ENCODE measurements around the gene PTTG1IP. TPM values are rescaled to one million over a fixed set of nuclear protein-coding genes. Genes with fewer than 3 reads are reported as not detected.

The PTTG1IP gene
- total RNA-seq, 1 donor: 245 TPM

DNA sequence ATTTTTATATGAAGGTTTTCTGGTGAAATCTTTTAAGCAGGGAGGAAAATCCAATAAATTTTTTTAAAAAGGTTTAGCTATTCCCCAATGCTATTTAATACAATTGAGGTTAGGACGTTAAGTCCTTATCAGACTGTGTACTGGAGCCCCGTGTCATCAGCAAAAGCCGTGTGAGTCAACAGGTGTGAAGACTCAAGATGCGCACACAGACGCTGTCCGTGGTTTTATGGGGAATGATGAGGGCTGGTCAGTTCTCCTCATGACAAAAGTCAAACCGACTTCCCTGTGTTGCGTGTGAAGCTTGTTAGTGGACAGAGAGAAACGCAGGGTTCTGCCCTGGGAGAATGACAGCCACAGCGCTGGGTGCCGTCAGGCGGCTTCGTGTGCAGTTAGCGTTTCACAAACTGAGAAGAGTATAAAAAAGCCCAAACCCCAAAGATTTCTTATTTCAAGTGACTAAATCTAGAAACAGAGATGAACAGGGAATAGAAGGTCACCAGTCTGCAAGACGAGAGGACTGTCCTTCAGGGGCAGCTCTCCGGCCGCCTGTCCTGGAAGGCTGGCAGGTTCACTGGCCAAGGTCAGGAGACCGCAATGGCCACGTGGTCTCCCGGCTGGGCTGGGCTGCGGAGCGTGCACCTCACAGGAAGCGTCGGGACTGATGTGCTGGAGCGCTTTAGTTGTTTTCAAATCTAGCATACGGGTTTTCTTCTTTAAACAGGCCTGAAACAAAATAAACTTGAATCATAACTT is 22.4 kb downstream of the PTTG1IP start:
- TF ChIP-seq, protein P1, sequence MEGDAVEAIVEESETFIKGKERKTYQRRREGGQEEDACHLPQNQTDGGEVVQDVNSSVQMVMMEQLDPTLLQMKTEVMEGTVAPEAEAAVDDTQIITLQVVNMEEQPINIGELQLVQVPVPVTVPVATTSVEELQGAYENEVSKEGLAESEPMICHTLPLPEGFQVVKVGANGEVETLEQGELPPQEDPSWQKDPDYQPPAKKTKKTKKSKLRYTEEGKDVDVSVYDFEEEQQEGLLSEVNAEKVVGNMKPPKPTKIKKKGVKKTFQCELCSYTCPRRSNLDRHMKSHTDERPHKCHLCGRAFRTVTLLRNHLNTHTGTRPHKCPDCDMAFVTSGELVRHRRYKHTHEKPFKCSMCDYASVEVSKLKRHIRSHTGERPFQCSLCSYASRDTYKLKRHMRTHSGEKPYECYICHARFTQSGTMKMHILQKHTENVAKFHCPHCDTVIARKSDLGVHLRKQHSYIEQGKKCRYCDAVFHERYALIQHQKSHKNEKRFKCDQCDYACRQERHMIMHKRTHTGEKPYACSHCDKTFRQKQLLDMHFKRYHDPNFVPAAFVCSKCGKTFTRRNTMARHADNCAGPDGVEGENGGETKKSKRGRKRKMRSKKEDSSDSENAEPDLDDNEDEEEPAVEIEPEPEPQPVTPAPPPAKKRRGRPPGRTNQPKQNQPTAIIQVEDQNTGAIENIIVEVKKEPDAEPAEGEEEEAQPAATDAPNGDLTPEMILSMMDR (IDR thresholded peaks at IDR 0.05; ENCODE audit: insufficient read depth, low read depth, low read length): no peak
- DNase-seq (ENCODE audit: low read depth): no peak
- no peak overlapping the region for H3K4me3 ChIP-seq (ENCODE audit: low read depth, low read length)

DNA sequence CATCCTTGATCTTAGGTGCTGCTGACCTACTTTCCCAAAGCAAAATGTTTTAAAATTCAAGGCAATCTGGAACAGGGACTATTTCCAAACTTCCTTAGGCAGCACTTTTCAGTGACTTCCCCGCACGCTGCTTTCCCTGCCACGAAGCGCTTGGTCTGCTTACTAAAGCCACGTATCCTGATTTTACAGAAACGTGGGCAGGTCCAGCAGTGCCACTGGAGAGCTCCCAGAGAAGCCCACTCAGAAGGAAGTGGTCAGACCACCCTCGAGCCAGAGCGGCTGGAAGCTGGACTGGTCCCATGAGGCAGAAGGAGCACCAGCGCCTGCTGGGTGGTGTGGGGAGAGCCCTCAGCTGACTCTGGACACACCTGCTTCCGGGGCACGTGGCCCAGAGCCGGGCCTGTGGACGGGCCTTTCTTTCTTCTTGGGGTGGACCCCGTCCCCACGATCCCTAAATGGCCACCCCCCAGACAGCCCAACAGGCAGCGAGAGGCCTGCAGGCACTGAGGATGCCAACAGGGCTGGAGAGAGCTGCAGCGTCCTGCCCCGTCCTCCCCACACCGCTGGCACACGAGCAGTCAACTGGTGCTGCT is 23.2 kb downstream of the PTTG1IP start:
- TF ChIP-seq, protein P1 (IDR thresholded peaks at IDR 0.05; ENCODE audit: insufficient read depth, low read depth, low read length): no peak
- no peak overlapping the region for H3K4me3 ChIP-seq (ENCODE audit: low read depth, low read length)
- DNase-seq (ENCODE audit: low read depth): no peak

DNA sequence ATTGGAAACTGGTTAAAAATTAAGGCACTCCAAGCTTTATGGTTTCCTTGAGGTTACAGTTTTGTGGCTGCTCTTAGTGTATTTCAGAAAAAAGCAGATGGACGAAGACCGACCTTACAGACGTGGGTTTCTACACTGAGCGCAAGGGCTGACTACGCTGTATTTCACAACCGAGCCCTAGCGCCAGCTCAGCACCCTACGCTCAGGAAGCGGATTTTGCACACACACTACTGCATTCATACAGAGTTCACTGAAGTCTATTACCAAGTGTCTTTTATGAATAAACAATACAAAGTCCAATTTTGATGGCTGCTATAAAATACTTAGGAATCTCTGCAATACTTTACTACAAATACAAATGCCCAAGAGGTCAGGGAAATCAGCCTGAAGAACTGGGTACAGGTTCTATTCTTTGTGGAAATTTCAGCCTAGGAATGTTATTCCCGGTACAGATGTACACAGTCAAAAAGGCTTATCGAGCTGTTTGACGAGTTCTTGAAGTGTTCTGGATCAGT is 23.8 kb downstream of the PTTG1IP start:
- TF ChIP-seq, protein P1 (IDR thresholded peaks at IDR 0.05; ENCODE audit: insufficient read depth, low read depth, low read length): no peak
- DNase-seq (ENCODE audit: low read depth): no peak
- H3K4me3 ChIP-seq (ENCODE audit: low read depth, low read length): no peak overlapping the region

DNA sequence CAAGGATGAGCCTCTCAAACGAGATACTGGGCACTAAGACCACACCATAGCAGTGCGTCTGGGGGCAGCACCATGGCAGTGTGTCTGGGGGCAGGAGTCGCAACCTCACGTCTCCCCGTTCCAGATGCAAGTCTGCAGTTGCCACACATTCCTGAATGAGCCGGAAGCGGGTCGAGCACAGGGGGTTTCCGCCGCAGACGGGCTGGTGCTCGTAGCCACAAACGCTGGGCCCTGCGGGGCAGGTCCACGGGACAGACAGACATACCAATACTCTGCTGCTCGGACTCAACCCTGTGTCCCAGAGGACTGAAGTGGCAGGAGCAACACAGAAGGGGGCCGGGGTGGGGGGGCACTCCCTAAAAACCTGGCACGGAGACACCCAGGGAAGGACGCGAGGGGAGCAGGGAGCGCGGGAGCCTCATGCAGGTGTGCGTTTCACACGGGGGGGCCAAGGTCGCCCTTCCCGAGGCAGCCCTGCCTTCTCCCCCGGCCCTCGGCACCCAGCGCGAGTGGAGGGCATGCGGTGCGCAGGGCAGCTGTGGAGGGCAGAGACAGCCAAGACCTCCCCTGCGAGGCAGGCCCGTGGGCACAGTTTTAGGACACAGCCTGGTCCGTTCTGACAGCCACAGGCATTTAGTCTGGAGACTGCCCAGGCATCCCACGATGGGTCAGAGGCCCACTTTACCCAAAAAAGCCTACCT is 24.5 kb downstream of the PTTG1IP start:
- H3K4me3 ChIP-seq (ENCODE audit: low read depth, low read length): no peak overlapping the region
- DNase-seq (ENCODE audit: low read depth): no peak
- TF ChIP-seq, protein P1 (IDR thresholded peaks at IDR 0.05; ENCODE audit: insufficient read depth, low read depth, low read length): no peak

DNA sequence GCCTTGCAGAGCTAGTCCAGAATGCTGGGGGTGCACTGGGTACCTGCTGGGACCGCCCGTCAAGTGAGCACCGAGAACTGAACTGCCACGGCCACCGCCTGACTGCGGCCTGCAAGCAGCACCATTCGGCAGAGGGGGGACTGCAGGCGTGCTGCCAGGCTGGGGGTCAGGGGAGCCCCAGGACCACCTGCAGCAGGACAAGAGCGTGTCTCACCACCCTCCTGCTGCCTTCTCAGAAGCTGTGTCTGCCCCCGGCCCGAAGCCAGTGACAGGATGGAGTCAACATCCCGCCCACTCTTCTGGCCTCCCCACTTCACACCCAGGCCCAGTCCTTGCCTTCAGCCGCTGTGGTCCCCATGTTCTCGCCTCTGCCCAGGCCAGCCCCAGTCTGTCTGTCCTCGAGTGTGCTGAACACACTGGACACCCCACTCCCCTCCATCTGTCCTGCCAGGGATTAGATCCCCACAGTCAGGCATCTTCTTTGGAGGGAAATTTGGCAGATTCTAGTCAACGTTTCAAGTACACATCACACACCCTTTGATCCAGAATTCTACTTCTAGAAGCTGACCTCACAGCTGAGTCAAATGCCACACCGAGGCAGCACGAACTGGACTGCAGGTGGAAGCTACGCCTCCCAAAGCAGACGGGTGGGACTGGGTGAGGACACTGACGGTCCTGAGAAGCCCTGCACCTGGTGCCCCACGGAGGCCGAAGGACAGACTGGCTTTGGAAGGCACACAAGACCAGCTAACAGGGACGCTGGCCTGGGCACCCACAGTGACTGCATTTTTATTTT is 26.0 kb downstream of the PTTG1IP start:
- TF ChIP-seq, protein P1 (IDR thresholded peaks at IDR 0.05; ENCODE audit: insufficient read depth, low read depth, low read length): no peak
- no peak overlapping the region for H3K4me3 ChIP-seq (ENCODE audit: low read depth, low read length)
- DNase-seq (ENCODE audit: low read depth): no peak
